SHP77 (cell line): Measurements from ENCODE around the gene GAB4.
"Not testable (repeated sequence)": the region's sequence is repeated elsewhere in the genome, so short reads cannot be mapped to it uniquely, and the experiment has no call there.

Experiments
- DNase-seq, 2 experiments: peaks; one replicate each; lab custom pipeline; 2025; lab: John Stamatoyannopoulos, UW

The GAB4 gene

DNA sequence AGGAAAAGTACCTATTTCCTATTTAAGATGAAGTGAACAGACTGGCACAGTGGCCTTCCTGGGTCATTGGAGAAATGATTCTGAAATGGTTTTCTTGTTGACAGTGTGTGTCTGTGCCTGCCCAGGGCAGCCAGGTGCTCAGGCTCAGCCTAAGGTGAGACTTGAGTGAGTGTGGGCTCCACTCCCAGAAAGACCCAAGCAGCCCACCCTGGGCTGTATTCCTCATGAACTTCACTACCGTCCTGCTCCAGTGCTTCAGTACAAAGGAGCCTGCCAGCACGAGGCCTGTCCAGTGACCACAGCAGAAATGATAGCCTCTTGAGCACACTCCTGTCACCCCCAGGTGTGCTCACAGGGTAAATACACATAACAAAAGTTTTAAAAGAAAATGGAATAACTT lies 49.5 kb downstream of the GAB4 start:
- no peak for DNase-seq

DNA sequence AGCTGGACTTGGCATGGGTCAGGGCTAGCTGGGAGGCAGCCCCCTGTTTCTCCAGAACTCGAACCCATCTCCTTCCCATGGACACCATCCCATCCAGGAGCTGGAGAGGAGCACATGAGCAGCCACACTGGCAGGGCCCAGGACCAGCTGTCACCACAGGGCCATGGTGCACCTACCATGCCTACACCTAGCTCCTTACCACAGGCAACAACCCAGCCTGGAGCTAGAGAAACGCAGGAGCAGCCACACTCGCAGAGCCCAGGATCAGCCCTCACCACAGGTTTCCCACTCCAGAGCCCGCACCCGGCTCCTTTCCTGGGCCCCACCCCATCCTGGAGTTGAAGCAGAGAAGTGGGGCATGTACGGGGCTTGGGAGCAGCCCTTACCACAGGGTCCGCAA lies 50.2 kb downstream of the GAB4 start:
- no peak for DNase-seq

DNA sequence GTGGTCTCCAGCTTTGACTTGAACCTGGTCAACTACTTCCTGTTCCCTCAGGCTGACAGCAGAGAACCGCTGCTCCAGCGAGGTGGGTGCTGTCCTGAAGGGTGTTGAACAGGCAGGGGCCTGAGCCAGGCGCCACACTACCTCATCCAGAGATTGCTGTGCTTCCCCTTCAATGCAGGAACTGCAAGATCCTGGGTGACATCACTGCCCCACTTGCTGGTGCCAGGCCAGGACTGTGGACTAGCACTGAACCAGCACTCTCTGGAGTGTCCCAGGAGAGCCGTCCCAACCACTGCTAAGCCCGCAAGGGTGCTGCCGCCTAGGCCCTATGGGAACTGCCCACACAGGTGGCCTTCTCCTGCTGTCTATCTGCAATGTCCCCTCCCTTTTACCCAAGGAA lies 51.7 kb downstream of the GAB4 start:
- no peak for DNase-seq

DNA sequence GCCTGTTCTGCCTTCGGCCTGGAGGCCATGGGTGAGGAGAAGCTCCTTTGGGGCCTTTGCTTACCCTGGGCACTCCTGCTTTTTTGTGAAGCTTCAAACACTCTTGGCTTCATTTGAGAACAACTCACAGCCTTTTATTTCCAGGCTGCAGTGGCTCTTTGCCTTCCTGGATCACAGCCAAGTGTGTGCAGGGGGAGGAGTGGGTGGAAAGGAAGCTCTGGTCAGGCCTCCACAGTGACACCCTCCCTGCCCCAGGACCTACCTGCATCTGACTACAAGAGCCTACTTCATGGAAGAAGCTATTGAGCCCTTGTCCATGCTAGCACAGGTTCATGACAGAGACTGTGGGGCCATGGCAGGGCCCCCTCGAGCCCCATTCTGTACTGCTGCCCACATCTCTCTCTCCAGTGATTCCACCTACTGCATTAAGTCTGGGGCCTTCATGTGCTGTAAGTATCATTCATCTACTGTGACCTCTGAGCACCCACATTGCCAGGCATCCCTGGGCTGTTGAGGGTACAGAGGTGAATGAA lies 52.3 kb downstream of the GAB4 start:
- DNase-seq, result peak; percentile 50 to 66

DNA sequence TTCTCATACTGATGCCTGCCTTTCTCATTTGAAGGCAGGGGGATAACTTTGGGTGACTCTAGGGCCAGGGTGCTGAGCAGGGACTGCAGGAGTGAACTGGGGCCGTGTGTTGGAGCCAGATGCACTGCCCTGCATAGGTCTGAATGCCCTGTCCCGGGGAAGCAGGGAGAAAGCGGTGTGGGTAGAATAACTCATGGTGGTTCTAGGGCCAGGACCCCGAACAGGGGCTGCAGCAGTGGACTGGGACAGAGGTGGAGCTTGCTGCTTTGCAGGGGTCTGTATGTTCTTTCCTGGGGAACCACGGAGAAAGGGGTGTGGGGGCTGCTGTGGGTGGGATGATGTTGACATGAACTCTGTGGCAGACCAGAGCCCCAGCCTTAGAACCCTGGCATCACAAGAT lies 52.9 kb downstream of the GAB4 start:
- DNase-seq, result no peak

DNA sequence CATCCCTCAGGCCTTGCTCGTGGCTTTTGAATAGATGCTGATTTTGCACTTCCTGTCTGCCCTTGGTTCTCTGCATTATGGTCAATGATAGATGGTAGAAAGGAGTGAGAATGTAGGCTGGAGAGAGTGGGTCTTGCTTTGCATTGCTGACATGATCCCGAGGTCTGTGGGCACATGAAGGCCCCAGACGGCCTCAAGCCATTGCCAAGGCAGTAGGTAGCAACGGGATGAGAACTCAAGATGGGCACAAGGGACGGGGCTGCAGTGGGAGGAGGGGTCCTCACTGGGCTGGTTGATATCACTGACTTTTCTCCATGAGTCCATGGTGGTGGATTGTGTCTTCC lies 54.0 kb downstream of the GAB4 start:
- DNase-seq, result no peak

DNA sequence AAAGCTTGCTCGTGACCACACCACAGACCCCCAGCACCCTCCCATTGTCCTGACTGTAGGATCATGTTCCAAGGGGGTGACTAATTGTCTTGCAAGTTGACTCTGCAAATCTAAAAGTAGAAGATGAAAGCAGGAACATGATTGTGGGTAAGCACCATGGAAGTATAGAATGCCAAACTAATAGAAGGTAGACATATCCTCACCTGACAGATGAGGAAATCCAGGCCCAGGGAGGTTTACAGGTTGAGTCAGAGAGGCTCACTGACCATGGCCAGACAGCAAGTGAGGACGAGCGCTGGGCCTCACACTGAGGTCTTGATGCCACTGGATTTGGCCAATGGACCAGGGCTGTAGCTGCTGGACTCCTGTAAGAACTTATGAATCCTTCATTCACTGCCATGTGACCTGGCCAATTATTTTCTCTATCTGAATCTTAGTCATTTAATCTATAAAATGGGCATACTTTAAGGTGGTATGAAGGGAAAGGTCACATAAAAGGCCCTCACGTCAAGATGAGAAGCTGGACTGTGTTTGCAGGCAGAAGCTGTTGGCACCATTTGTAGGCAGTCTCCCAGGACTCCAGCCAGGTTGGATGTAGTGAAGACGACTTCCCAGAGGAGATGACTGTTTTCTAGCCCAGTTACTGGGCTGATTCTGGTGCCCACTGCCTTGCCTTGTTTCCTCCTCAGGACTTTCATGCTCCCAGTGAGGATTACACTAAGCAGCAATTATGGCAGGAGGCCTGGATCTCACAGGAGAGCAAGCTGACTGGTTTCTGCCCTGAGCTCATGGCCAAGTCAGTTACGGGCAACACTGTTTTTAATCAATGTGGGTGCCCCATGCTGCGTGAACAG lies 54.6 kb downstream of the GAB4 start:
- no peak for DNase-seq

DNA sequence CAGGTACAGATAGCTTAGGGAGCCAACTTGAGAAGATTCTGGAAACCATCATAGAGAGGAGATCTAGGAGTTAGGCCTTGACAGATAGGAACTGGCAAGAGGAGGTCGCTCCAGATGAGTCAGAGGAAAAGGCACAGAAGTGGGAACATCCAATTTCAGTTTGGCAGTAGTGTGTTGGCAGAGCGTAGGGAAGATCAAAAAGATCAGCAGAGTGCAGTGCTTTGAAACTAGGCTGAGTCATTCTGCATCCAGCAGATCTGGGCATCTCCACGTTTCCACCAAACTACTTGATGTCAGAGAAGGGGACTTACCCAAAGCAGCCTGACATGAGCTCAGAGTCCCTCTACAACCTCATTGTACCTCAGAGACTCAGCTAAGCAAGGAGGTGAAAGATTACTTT lies 58.5 kb downstream of the GAB4 start:
- no peak for DNase-seq

DNA sequence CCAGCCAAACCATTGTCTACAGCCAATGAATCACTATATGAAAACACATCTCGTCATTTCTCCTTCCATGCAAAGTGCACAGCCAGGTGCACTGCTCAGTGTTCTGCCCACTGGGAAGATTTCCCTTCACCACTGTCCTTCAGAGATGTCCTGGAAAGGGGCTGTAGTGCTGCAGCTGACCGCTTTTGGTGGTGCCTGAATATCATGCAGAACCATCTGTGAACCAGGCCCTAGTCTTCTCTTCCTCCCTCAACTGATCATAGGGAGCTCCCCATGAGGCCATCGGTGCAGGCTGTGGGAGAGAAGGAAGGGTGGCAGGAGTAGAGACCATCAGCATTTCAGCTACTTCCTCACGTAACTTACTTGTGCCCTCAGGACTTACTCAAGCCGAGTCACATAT lies 70.2 kb downstream of the GAB4 start:
- no peak for DNase-seq

DNA sequence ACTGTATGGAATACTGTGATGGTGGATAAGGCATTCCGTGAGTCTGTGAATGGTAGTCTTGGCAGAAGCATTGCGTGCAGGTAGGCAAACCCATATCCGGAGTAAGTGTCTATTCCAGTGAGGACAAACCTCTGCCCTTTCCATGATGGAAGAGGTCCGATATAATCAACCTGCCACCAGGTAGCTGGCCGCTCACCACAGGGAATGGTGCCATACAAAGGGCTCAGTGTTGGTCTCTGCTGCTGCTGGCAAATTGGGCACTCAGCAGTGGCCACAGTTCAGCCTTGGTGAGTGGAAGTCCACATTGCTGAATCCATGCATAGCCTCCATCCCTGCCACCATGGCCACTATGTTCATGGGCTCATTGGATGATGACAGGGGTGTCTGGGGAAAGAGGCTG lies 70.8 kb downstream of the GAB4 start:
- not testable (repeated sequence) for DNase-seq

DNA sequence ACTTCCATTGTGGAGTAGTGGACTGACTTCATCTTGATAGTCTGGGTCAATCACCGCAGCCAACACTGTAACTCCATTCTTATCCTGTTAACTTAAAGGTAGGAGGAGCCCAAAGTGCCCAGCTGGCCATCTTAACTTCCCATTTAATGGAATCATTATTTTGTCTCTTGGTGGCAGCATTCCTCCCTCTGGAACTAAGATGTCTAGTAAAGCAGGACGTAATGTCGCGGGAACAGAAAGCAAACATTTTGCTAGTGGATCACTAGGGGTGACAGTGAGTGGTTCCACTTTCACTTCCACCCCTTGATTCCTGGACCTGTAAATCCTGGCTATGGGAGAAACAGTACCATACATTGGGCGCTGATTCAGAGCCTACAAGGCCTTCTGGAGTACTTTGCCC lies 71.4 kb downstream of the GAB4 start:
- no peak for DNase-seq

DNA sequence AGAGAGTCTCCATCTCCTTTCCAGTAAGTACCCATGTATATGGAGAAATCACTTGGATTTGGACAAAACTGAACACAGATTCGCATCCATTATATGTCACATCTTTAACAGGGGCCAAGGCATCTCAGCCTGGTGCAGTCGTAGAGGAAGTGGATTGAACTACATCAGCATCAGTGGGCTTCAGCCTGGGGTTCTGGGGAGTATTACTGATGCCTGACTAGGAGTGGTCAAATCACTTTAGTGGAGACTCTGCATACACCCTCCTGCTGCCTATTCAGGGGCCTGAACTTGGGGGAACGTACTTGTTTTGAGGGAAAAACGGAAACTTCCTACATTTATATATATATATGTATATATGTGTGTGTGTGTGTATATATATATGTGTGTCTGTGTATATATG lies 72.8 kb downstream of the GAB4 start:
- no peak for DNase-seq

DNA sequence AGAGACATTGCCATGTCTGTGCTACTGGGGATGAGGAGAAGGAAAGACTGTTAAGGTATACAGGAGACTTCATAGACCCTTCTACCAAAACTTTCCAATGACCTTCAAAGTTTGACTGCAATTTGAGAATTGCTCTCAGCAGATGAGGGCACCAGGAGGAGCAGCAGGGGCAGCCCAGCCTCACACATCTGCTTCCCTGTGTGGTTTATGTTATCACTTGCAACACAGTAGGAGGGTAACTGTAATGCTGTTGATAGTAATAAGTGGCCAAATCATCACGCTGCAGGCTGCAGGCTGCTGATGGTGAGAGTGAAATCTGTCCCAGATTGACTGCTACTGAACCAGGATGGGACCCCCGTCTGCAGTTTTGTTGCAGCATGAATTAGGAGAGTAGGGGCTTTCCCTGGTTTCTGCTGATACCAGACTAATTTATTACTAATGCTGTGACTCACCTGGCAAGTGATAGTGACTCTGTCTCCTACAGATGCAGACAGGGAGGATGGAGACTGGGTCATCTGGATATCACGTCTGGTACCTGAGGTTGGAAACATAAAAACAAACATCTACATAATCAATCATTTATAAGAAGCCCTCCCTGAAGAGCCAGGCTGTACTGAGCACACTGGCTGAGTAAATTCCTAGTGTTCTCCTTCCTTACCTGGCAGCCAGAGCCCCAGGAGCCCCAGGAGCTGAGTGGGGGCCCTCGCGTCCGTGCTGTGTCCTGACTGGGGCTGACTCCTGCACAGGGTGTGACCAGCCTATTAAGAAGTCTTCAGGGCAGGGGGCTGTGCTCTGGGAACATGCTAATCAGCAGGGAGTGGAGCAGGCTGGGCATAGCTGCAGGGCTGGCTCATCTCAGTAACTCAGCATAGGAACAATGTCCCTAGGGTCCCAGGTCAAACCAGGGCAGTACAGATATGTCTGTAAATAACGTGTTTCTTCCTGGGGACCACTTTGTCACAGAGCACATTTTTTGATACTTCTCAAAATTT lies 74.4 kb downstream of the GAB4 start:
- DNase-seq, result no peak

DNA sequence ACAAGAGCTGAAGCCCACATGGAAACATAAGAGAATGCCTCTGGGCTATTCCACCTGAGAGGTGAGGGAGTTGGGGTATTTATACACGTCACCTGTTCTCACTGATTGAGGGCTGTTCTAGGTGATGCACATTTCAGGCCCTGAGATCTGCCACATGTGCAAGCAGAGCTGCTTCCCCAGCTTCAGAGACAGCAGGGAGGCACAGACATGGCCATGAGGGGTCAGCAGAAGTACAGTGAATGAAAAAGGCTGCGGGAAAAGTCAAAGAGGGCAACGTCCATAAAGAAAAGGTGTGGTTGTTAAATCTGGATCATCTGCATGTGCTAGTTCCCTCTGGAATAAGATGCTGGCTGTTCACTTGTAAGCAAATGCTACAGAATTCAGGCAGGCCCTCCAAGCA lies 75.4 kb downstream of the GAB4 start:
- peak; percentile 32 to 59 for DNase-seq

DNA sequence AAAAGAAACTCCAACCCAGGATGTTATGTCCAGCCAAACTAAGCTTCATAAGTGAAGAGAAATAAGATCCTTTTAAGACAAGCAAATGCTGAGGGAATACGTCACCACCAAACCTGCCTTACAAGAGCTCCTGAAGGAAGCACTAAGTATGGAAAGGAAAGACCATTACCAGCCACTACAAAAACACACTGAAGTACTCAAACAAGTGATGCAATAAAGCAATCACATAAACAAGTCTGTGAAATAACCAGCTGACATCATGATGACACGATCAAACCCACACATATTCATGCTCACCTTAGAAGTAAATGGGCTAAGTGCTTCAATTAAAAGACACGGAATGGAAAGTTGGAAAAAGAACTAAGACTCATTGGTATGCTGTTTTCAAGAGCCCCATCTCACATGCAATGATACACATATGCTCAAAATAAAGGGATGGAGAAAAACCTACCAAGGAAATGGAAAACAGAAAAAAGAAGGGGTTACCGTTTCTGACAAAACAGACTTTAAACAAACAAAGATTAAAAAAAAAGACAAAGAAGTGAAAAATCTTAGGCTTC lies 82.5 kb downstream of the GAB4 start:
- no peak for DNase-seq

DNA sequence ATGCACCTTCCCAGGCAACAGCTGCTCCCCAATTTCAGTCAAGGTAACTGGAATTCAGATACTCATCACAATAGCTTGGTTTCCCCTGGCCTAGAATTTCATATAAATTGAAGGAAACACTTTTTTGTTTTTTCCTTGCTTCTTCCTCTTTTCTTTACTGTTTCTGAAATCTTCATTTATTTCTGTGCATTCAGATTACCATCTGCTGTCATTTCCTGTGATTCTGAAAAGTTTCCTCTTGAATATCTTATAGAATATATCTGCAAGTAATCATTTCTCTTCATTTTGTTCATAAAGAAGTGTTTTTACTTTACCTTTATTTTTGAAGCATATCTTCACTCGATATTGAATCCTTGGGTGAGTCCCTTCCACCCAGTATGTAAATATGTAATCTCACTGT lies 85.3 kb downstream of the GAB4 start:
- no peak for DNase-seq

DNA sequence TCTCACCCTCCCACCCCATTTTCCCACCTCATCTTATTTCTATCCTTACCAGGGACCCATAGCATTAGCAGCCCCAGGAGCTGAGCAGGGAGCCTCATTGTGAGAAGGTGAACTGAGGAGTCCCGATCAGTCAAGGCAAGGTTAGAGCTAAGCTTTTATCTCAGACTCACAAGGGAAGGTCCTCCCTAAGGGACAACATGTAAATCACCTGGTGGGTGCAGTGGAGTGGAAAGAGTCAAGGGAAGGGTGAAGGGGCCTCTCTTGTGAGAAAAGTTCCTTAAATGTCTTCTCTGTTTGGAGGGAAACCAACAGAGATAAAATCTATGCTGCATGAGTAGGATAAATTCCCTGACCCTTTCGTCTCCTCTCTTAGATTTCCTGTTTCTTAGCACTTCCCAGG lies 85.9 kb downstream of the GAB4 start:
- no peak for DNase-seq

DNA sequence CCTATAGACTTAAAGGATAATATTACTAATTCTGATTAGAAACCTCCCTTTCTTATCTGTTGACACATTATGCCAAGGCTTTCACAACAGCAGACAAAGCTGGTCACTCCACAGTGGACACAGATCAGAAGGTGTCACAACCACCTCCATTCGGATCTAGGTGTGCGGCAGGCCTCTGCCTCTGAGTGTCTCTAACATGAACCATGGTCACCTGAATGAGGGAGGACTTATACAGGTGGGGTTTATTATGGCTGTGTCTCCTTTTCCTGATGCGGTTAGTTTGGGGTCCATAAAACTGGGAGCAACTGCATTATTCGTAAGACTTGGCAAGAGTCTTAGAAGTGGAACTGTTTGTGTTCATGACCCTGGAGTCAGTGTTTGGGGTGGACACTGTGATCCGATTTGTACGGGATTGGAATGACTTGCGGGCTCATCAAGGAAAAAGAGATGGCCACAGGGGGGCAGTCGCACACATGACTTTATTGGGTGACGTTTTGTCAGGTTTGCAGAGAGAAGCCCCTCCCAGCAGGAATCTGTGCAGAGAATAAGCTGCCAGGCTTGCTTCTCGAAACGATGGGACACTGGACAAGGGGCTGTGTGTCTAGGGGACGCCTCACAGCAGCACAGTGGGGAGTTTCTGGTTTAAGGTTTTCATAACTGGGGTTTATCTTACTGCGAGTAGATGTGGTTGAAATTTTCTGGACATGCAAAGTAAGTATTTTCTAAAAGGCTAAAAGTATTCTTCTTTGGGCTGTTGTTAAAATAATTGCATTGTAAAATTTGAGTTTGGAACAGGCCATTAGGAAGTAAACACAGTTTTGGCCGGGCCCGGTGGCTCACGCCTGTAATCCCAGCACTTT lies 90.6 kb downstream of the GAB4 start:
- peak; percentile 67 to 79 for DNase-seq

DNA sequence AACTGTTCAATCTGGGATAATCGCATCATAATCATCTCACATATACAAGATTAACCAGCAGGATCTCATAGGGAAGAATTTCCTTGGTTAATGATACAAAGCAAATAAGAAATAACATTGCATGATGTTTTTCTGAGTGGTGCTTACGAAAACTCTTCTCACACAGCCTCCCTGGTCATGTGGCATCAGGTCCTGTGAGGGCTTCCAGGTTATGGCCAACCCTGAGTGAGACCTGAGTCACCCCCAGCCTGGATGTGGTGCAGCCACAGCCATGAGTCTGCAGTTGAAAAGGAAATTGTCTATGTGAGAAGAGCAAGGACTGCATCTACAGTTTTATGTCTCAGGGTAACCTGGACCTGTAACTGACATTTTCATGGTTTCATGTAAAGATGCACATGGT lies 92.3 kb downstream of the GAB4 start:
- no peak for DNase-seq

DNA sequence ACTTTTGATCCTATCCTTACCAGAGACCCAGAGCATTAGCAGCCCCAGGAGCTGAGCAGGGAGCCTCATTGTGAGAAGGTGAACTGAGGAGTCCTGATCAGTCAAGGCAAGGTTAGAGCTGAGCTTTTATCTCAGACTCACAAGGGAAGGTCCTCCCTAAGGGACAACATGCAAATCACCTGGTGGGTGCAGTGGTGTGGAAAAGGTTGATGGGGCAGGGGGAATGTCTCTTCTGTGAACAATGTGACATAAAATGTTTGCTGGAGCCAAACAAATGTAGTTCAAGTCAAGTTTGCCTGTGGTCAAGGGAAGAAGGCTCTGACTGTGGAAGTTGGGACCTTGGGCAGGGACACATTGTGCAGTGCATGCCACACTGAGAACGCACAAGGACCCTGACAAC lies 93.1 kb downstream of the GAB4 start:
- not testable (repeated sequence) for DNase-seq

DNA sequence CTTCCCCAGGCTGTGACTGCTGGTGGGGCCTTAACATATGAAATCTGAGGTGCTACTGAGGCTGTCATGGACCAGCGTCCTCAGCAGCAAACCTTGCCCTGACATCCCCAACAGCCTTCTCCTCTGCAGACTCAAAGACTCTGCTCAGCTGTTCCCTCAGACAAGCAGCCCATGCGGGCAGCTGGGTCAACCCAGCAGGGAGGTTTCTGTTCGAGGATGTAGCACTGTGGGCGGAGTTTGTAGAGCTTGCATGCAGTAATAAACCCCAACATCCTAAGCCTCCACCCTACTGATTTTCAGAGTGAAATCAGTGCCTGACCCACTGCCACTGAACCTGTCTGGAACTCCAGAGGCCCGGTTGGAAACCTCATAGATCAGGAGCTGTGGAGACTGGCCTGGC lies 94.0 kb downstream of the GAB4 start:
- no peak for DNase-seq

DNA sequence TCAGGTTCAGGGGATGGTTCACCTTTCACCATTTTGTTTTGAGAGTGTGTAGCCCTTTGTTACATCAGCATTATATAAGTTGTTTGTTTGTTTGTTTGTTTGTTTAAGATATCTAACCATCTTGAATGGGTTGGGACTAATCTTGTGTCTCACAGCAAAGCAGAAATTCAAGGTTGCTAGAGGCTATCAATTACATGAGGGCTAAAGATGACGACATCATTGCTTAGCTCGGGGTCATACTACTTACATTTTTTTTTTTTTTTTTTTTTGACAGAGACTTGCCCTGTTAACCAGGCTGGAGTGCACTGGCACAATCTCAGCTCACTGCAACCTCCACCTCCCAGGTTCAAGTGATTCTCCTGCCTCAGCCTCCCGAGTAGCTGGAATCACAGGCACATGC lies 95.7 kb downstream of the GAB4 start:
- no peak for DNase-seq
